ENCODE measurements around the gene FAM151B.

The FAM151B gene

GRCh38 chr5:80507663-80508062 is 19.8 kb downstream of the FAM151B start:
- DNase-seq (ENCODE audit: insufficient read length) (no peak), FAIRE-seq (no peak)
- TF ChIP-seq TAF1 (IDR thresholded peaks at IDR 0.05; ENCODE audit: borderline replicate concordance, low read depth, low read length), result no peak
- no peak for TF ChIP-seq POLR2A (IDR thresholded peaks at IDR 0.05; ENCODE audit: low read depth, low read length)
- no peak for TF ChIP-seq POLR2AphosphoS5 (IDR thresholded peaks at IDR 0.05; ENCODE audit: low read depth, low read length)

GRCh38 chr5:80508844-80509243 is 20.9 kb downstream of the FAM151B start:
- FAIRE-seq, result no peak
- TF ChIP-seq POLR2A (IDR thresholded peaks at IDR 0.05; ENCODE audit: low read depth, low read length), result no peak
- TF ChIP-seq POLR2AphosphoS5 (IDR thresholded peaks at IDR 0.05; ENCODE audit: low read depth, low read length), result no peak
- TF ChIP-seq TAF1 (IDR thresholded peaks at IDR 0.05; ENCODE audit: borderline replicate concordance, low read depth, low read length), result no peak
- DNase-seq (ENCODE audit: insufficient read length), result no peak

- no peak for TF ChIP-seq POLR2AphosphoS5 (IDR thresholded peaks at IDR 0.05; ENCODE audit: low read depth, low read length)
- TF ChIP-seq TAF1 (IDR thresholded peaks at IDR 0.05; ENCODE audit: borderline replicate concordance, low read depth, low read length), result no peak
- FAIRE-seq (no peak), DNase-seq (ENCODE audit: insufficient read length) (no peak)
Measured at GRCh38 chr5:80509362-80509761, 21.5 kb downstream of the FAM151B start.

- no peak for TF ChIP-seq POLR2A (IDR thresholded peaks at IDR 0.05; ENCODE audit: low read depth, low read length)
- FAIRE-seq, result no peak
- DNase-seq (ENCODE audit: insufficient read length), result no peak
Measured at GRCh38 chr5:80516826-80517225, 28.9 kb downstream of the FAM151B start.

GRCh38 chr5:80540691-80541090 is 52.8 kb downstream of the FAM151B start:
- TF ChIP-seq TAF1 (IDR thresholded peaks at IDR 0.05; ENCODE audit: borderline replicate concordance, low read depth, low read length), result no peak
- TF ChIP-seq POLR2AphosphoS5 (IDR thresholded peaks at IDR 0.05; ENCODE audit: low read depth, low read length), result no peak
- FAIRE-seq (no peak), DNase-seq (ENCODE audit: insufficient read length) (no peak)

GRCh38 chr5:80541392-80541791 is 53.5 kb downstream of the FAM151B start:
- TF ChIP-seq POLR2A (IDR thresholded peaks at IDR 0.05; ENCODE audit: low read depth, low read length) (no peak), POLR2AphosphoS5 (IDR thresholded peaks at IDR 0.05; ENCODE audit: low read depth, low read length) (no peak), TAF1 (IDR thresholded peaks at IDR 0.05; ENCODE audit: borderline replicate concordance, low read depth, low read length) (no peak)
- DNase-seq (ENCODE audit: insufficient read length), result no peak
- FAIRE-seq, result no peak

- FAIRE-seq (no peak), DNase-seq (ENCODE audit: insufficient read length) (no peak)
- no peak for TF ChIP-seq TAF1 (IDR thresholded peaks at IDR 0.05; ENCODE audit: borderline replicate concordance, low read depth, low read length)
- TF ChIP-seq POLR2AphosphoS5 (IDR thresholded peaks at IDR 0.05; ENCODE audit: low read depth, low read length), result no peak
- TF ChIP-seq POLR2A (IDR thresholded peaks at IDR 0.05; ENCODE audit: low read depth, low read length), result no peak
Measured at GRCh38 chr5:80554646-80555045, 66.7 kb downstream of the FAM151B start.

GRCh38 chr5:80555099-80555498 is 67.2 kb downstream of the FAM151B start:
- no peak for FAIRE-seq
- TF ChIP-seq POLR2A (IDR thresholded peaks at IDR 0.05; ENCODE audit: low read depth, low read length) (no peak), TAF1 (IDR thresholded peaks at IDR 0.05; ENCODE audit: borderline replicate concordance, low read depth, low read length) (no peak), POLR2AphosphoS5 (IDR thresholded peaks at IDR 0.05; ENCODE audit: low read depth, low read length) (no peak)
- DNase-seq (ENCODE audit: insufficient read length), result no peak

GRCh38 chr5:80559244-80559643 is 71.3 kb downstream of the FAM151B start:
- FAIRE-seq (no peak), DNase-seq (ENCODE audit: insufficient read length) (no peak)
- no peak for TF ChIP-seq POLR2A (IDR thresholded peaks at IDR 0.05; ENCODE audit: low read depth, low read length)
- no peak for TF ChIP-seq POLR2AphosphoS5 (IDR thresholded peaks at IDR 0.05; ENCODE audit: low read depth, low read length)
- no peak for TF ChIP-seq TAF1 (IDR thresholded peaks at IDR 0.05; ENCODE audit: borderline replicate concordance, low read depth, low read length)

- no peak for TF ChIP-seq POLR2AphosphoS5 (IDR thresholded peaks at IDR 0.05; ENCODE audit: low read depth, low read length)
- TF ChIP-seq POLR2A (IDR thresholded peaks at IDR 0.05; ENCODE audit: low read depth, low read length), result no peak
- no peak for TF ChIP-seq TAF1 (IDR thresholded peaks at IDR 0.05; ENCODE audit: borderline replicate concordance, low read depth, low read length)
- FAIRE-seq, result no peak
- no peak for DNase-seq (ENCODE audit: insufficient read length)
Measured at GRCh38 chr5:80565330-80565729, 77.4 kb downstream of the FAM151B start.

- no peak for TF ChIP-seq POLR2AphosphoS5 (IDR thresholded peaks at IDR 0.05; ENCODE audit: low read depth, low read length)
- no peak for TF ChIP-seq POLR2A (IDR thresholded peaks at IDR 0.05; ENCODE audit: low read depth, low read length)
- no peak for TF ChIP-seq TAF1 (IDR thresholded peaks at IDR 0.05; ENCODE audit: borderline replicate concordance, low read depth, low read length)
- no peak for FAIRE-seq
Measured at GRCh38 chr5:80566711-80567259, 78.9 kb downstream of the FAM151B start.

GRCh38 chr5:80568251-80568650 is 80.4 kb downstream of the FAM151B start:
- no peak for FAIRE-seq
- DNase-seq (ENCODE audit: insufficient read length), result no peak
- TF ChIP-seq TAF1 (IDR thresholded peaks at IDR 0.05; ENCODE audit: borderline replicate concordance, low read depth, low read length) (no peak), POLR2AphosphoS5 (IDR thresholded peaks at IDR 0.05; ENCODE audit: low read depth, low read length) (no peak), POLR2A (IDR thresholded peaks at IDR 0.05; ENCODE audit: low read depth, low read length) (no peak)

More at GRCh38 chr5:80566711-80567259, 78.9 kb downstream of the FAM151B start:
- no peak for DNase-seq (ENCODE audit: insufficient read length)
